ENCODE data around the gene TAS1R1.

The TAS1R1 gene

GRCh38 chr1:6614019-6614928 is 59.2 kb downstream of the TAS1R1 start:
- no peak for DNase-seq

- no peak for DNase-seq
Observed at GRCh38 chr1:6614929-6615785, 60.0 kb downstream of the TAS1R1 start.

GRCh38 chr1:6619045-6619444 is 63.9 kb downstream of the TAS1R1 start:
- no peak for DNase-seq

- no peak for DNase-seq
Observed at GRCh38 chr1:6621429-6622391, 66.6 kb downstream of the TAS1R1 start.

- no peak for DNase-seq
Observed at GRCh38 chr1:6622396-6623152, 67.5 kb downstream of the TAS1R1 start.

GRCh38 chr1:6623269-6623965 is 68.3 kb downstream of the TAS1R1 start:
- no peak for DNase-seq

- peak; percentile 83 for DNase-seq
Observed at GRCh38 chr1:6624710-6625583, 69.8 kb downstream of the TAS1R1 start, which contains the start of gene THAP3. THAP3 (plus strand) TSS chr1:6624868; CDS start chr1:6625219, 351 bp downstream.

GRCh38 chr1:6625584-6626149 is 70.6 kb downstream of the TAS1R1 start:
- DNase-seq, result peak; percentile 40

GRCh38 chr1:6627031-6627430 is 71.9 kb downstream of the TAS1R1 start:
- no peak for DNase-seq

- DNase-seq, result no peak
Observed at GRCh38 chr1:6627841-6628545, 72.9 kb downstream of the TAS1R1 start.

GRCh38 chr1:6628971-6629479 is 73.9 kb downstream of the TAS1R1 start:
- no peak for DNase-seq

All from inflammatory macrophage treated with lipopolysaccharide for 4 hours (primary cell).